HG02943 (cell line): Measurements from ENCODE around the gene ATP12A.

Experiments used
- ATAC-seq: cut with Tn5 transposase; IDR thresholded peaks from one replicate; pipeline ENCODE4 v1.9.1; 2021; ENCODE audit warnings: mild to moderate bottlenecking, low read depth, moderate library complexity; ENCODE audit not compliant: unreplicated experiment

The ATP12A gene

DNA sequence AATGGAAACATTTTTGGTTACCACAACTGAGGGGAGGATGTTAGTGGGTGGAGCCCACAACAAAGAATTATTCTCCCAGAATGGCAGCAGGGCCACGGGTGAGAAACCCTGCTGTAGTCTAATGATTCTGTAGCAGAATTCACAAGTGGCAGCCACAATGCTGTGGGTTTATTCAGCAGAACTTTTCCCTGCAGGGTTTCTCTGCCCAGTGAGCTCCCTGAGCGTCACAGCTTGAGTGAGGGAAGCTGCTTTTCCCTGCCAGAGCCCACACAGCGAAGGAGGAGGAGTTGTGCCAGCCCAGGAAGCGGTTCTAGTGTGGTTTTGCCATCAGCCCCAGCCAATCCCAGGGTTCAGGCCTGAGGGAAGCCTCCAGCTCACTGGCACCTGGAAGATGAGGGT lies 4.4 kb downstream of the ATP12A start:
- peak; percentile 54 for ATAC-seq

DNA sequence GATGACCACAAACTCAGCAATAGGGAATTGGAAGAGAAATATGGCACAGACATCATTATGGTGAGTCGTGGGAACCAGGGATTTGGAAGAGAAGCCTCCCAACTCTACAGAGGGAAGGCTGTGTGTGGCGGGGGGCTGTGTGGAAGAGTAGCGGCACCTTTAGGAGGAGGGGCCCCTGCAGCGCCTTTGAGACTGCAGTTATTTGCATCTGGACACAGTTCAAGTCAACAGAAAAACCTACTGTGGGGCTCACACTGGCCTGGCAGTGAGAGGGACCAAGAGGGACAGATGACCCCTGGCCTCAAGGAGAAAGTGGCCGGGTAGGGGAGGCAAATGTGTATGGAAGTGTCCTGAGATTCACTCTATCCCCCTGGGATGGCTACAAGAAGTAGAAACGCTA lies 5.1 kb downstream of the ATP12A start:
- no peak for ATAC-seq

GRCh38 chr13:24687611-24688010 lies 7.4 kb downstream of the ATP12A start:
- no peak for ATAC-seq

DNA sequence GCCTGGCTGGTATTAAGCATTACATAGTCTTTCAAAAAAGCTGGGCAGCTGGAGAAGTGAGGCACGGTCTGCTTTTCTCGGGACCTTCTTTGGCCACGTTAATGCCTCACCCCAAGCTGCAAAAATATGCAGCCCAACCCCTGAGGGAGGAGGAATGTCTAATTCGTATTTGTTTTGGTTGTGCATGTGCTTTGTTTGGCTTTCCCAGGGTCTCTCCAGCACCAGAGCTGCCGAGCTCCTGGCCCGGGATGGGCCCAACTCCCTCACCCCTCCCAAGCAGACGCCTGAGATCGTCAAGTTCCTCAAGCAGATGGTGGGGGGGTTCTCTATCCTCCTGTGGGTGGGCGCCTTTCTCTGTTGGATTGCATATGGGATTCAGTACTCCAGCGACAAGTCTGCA lies 7.9 kb downstream of the ATP12A start:
- ATAC-seq, result no peak

GRCh38 chr13:24688950-24689349 lies 8.7 kb downstream of the ATP12A start:
- ATAC-seq, result no peak

DNA sequence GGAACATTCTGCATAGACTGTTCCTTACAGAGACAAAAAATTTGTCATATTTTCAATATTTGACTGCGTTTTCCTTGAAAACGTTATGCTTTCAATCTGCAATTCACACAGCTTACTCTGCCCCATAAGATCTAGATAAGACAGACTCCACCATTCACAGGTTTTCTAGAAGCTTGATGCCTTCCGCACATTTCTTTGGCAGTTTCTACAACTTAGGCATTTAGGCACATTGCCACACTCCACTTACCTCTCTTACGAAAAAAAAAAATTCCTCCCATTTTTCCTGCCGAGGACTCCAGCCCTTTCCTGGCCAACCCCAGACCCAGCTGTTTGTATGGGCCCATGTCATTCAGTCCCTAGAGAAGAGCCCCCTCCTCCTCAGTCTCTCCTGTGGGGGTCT lies 11.2 kb downstream of the ATP12A start:
- no peak for ATAC-seq

- ATAC-seq, result no peak
These were observed 12.4 kb downstream of the ATP12A start for GRCh38 chr13:24692561-24692960.

DNA sequence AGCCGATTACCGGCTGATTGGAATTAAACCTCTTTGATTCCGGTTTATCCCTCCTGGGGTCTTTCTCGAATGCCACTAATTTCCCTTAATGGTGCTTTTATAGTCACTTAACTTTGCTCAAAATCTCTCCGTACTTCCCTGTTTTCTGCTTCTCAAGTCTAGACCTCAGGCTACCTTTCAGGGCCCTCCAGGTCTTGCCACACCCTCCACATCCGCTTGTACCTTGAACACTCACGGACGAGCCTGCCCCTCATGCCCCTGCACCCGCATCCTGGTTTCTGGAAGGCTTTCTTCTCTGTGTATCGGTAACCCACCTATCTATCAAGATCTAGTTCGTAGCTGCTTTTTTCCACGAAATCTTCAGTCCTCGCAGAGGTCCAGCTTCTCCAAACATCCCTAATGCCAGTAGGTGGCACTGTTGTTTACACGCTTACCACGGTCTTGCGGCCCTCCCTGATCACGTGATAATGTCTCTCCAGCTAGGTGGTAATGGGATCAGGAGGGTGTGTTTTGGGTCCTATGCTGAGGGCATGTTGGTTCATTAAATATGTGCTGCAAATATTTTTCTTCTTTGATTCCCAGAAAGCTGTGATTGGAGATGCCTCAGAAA lies 13.8 kb downstream of the ATP12A start:
- ATAC-seq, result no peak

- no peak for ATAC-seq
These were observed 14.7 kb downstream of the ATP12A start for GRCh38 chr13:24694907-24695306.

- no peak for ATAC-seq
These were observed 18.5 kb downstream of the ATP12A start for GRCh38 chr13:24698686-24699085.

DNA sequence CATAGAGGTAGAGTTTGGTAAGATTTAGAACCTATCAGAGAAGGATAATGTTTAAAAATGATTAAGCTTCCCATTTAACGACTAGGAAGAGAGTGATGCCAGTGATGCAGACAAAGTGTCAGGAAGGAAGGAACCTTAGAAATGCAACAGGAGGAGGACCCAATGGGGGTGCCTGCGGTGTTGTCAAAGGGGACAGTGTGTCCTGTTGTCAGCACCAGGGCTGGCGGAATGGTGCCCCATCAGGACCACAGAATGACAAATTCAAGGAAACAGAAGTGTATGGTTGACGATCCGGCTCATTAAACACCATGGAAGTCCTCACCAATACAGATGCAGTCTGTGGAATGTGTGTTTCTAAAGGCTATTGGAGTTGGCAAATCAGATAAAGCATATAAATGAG lies 19.3 kb downstream of the ATP12A start:
- ATAC-seq, result no peak

GRCh38 chr13:24700539-24700938 lies 20.3 kb downstream of the ATP12A start:
- no peak for ATAC-seq

DNA sequence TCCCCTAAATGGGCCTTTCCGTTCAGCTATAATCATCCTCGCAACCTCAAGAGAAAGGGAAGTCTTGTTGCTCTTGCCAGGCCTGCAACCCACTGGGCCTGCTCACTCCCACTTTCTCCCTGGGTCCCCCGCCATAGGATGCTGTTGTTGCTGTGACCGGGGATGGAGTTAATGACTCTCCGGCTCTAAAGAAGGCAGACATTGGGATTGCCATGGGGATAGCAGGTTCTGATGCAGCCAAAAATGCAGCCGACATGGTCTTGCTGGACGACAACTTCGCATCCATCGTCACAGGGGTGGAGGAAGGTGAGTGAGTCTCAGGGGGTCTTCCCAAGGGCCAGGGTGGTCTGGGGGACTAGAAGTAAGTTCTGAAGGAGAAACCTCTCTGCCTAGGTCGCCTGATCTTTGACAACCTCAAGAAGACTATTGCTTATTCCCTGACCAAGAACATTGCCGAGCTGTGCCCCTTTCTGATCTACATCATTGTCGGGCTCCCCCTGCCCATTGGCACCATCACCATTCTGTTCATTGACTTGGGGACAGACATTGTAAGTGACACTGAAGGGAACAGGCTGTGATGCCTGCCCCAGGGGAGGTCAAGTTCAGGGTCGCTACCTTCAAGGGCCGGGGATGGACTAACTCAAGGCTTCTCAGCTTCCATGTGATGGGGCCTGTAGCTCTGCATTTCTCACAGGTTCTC lies 26.8 kb downstream of the ATP12A start:
- ATAC-seq, result no peak

GRCh38 chr13:24709186-24709913 lies 29.1 kb downstream of the ATP12A start:
- peak; percentile 79 for ATAC-seq

- ATAC-seq, result no peak
These were observed 32.8 kb downstream of the ATP12A start for GRCh38 chr13:24713022-24713421.

DNA sequence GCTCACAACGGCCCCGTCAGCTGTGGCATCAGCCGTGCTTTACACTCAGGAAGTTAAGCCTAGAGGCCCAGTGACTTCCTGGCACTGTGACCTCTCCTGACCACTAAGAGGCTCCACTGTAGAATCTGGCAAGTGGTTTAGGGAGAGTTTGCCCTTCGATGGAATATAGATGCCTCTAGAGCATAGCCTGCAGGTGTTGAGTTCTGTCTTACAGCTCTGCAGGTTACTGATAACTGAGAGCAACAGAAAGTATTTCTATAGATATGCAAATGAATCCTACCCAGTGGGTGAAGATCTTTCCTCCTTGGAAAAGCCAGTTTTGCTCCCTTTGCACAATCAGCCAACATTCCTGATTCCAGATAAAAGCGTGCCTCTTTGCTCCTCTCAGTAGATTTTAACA lies 35.8 kb downstream of the ATP12A start:
- ATAC-seq, result no peak

DNA sequence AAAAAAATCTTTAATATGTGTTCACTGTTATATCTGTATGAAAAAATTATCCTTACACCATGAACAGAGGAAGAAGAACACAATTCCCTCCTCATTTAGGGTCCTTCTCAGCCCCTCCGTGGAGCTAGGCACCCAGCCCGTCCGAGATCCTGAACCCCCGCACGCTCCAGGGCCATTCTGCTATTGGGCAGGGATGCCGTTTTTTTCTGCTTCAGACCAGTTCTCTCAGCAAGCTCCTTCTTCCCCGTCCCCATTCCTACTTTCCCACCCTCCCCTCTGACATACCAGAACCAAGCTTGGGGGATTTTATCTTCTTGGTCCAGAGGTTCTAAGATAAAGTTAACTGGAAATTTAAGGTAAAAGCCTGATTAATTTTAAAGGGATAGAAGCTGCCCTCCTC lies 36.2 kb downstream of the ATP12A start:
- no peak for ATAC-seq

GRCh38 chr13:24717217-24717616 lies 37.0 kb downstream of the ATP12A start:
- no peak for ATAC-seq

- no peak for ATAC-seq
These were observed 38.2 kb downstream of the ATP12A start for GRCh38 chr13:24718192-24718965.

GRCh38 chr13:24719139-24719538 lies 38.9 kb downstream of the ATP12A start:
- no peak for ATAC-seq

DNA sequence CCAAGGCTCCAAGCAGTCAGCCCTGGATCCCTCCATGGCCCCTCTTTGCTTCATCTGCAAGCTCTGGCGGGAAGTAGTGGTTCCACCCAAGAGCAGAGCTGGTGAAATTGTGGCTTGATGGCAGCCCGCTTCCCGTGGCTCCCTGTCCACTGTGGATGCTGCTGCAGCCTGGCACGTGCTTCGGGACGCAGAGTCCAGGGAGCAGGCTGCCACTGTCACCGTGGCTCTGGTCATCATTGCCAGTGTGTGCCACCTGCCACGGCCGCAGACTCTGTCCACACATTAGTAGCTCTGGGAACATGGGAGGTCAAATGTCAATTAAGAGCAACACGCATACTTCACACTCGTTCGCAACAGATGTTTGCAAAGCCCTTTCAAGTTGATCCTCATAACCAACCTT lies 43.0 kb downstream of the ATP12A start:
- no peak for ATAC-seq
